ENCODE data around the gene TIGAR.

TIGAR gene

GRCh38 chr12:4283512-4284255 is 37.3 kb upstream of the TIGAR start:
- no peak for DNase-seq

DNA sequence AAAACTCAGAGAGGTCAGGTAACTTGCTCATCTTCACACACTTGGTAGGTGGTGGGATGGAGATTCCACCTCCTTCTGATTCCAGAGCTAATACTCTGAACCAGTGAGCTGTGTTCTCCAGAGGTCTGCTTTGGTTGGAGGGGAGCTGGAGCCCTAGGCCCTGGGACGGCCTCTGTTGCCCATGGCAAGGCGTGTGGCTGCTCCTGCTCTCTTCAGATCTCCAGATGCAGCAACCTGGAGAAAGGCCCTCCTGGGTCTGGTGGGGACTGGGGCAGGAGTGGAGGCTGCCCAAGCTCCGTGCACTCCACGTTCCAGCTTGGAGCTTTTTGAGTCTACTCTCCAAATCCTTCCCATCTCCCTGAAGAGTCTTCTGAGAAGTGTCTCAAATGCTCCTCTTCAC is 36.7 kb upstream of the TIGAR start:
- DNase-seq, result no peak

DNA sequence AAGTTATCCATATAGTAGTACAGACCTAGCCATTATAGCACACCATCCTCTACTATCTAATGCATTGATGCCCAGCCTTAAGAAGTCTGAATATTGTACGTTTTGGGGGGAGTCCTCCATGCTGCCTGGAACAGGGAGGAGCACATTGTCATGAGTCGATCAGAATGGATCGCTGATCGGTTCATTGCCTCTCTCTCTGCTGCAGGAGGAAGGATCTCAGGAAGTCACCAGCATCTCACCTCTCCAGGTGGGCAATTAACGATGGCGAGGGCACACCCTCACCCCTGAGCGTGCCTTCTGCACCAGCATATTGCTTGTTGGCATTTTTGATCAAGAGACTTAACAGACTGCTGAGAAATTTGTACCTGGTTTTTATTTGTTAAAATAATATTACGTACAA is 35.9 kb upstream of the TIGAR start:
- DNase-seq, result no peak

DNA sequence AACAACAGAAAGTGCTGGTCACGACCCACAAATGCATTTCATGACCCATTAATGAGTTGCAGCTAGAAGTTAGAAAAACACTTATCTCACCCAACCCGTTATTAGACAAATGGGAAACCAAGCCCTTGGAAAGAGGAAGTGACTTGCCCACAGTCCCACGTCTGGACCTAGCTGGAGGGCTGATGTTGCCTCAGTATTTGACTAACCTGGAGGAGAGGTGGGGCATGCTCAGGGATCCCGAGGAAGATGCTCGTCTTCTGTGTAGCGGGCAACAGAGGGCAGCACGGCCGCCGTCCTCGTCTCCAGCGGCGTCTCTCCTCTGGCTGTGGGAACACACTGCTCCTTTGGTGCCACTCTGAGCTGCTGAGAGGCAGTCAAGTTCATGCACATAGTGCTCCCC is 34.8 kb upstream of the TIGAR start:
- no peak for DNase-seq

GRCh38 chr12:4286771-4287317 is 34.2 kb upstream of the TIGAR start:
- no peak for DNase-seq

GRCh38 chr12:4287325-4288211 is 33.4 kb upstream of the TIGAR start:
- DNase-seq, result no peak

GRCh38 chr12:4288296-4289131 is 32.5 kb upstream of the TIGAR start:
- no peak for DNase-seq

- DNase-seq, result no peak
These were observed 31.7 kb upstream of the TIGAR start for GRCh38 chr12:4289231-4289878.

- DNase-seq, result no peak
These were observed 30.8 kb upstream of the TIGAR start for GRCh38 chr12:4289998-4290790.

DNA sequence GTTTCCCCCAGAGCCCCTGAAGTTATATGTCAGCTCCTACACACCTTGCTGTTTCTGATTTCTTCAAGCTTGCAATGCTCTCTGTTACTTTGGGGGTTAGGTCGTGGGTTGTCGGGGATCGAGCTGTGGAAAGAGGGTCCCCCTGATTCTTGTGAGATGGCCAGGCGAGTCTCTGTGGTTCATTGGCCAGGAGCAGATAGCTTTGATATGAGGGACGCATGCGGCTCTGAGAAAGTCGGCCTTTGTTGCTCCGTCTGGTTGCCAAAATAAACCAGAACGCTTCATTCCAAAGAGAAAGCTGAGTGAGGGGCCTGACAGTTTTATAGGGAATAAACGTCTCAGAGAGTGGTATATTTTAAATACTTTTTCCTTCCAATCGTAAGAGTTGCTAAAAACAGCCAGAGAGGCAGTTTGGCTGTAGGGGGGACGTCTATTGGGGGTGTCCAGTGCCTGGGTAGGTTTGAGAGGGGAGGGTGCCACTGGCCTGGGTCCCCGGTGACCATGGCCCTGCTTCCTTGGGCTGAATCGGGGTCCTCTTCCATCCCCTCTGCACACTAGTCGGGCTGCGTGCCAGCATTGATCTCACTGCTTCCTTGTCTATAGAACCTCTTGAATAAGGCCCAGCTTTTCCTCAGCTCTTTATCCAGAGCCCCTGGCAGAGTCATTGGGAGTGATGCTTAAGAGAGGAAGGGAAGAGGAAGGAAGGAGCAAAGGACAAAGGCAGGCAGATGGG is 28.5 kb upstream of the TIGAR start:
- no peak for DNase-seq

- DNase-seq, result no peak
These were observed 27.6 kb upstream of the TIGAR start for GRCh38 chr12:4293299-4293965.

DNA sequence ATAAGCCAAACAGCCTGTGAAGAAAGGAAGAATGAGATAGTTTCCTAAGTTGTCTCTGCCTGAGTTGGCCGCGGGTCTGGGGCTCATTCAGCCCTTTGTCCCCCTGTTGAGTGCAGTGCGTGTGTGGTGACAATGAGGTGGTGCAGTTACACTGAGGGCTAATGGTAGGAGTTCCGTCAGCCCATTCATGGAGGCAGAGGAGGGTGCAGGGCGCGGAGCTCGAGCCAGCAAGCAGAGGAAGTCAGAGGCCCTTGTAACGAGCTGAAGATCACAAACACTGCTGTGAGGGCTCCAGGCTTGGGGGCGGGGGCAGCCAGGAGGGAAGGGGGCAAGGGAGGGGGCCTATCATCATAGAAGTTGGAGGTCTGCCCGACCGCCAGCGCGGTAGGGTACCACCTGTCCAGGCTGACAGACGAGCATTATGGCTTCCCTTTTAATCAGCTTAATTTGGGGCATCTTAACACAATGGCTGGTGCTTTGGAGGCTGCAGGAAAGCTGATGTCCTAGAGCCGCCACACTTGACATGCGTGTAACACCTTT is 27.0 kb upstream of the TIGAR start:
- DNase-seq, result no peak

GRCh38 chr12:4296751-4297150 is 24.3 kb upstream of the TIGAR start:
- no peak for DNase-seq

DNA sequence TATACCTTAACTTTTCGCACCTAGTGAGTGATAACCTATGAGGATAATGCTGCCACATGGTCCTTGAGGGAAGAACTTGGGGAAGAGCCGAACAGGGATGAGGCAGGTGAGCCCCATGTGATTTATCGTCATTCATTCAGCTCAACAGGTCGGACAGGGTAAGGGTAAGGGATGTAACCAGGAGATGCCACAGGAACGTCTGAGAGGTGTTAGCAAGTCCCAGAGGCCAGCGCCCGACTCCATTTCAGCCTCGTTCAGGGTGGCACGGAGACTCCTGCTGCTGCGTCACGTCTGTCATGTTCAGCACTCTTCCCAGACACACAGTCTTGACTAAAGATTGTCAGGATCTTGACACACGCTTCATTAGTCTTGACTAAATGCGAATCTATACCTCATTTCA is 23.4 kb upstream of the TIGAR start:
- DNase-seq, result no peak

DNA sequence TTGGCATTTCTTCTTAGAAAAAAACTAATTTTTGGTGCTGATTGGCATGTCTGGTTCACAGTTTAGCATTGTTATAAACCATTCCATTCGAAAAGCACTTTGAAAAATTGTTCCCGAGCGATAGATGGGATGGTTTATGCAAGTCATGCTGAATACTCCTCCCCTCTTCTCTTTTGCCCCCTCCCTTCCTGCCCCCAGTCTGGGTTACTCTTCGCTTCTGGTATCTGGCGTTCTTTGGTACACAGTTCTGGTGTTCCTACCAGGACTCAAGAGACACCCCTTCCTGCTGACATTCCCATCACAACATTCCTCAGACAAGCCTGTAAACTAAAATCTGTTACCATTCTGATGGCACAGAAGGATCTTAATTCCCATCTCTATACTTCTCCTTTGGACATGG is 20.1 kb upstream of the TIGAR start:
- DNase-seq, result no peak

DNA sequence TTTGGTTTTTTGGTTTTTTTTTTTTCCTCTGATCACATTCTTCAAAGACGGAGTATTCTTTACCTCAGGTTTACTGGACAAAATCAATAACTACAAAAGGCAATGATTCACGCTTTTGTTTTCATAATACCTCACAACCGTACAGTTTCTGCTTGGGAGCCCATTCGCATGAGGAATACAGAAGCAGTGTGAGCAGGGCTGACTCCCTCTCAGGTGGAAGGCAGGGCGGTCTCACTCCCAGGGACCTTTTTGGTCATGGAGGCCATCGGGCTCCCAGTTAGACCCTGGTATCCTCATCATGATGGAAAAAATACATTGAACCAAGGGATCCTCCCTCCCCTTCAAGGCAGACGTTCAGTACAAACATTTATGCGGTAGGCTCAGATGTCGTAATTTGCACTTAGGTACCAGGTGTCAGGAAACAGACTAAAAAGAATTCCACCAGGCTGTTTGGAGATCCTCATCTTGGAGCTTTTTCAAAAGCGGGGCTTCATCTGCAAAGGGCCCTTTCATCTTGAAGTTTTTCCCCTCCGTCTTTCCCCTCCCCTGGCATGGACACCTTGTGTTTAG is 19.0 kb upstream of the TIGAR start:
- no peak for DNase-seq

GRCh38 chr12:4302881-4303280 is 18.1 kb upstream of the TIGAR start:
- DNase-seq, result no peak

- DNase-seq, result no peak
These were observed 17.3 kb upstream of the TIGAR start for GRCh38 chr12:4303750-4304149.

DNA sequence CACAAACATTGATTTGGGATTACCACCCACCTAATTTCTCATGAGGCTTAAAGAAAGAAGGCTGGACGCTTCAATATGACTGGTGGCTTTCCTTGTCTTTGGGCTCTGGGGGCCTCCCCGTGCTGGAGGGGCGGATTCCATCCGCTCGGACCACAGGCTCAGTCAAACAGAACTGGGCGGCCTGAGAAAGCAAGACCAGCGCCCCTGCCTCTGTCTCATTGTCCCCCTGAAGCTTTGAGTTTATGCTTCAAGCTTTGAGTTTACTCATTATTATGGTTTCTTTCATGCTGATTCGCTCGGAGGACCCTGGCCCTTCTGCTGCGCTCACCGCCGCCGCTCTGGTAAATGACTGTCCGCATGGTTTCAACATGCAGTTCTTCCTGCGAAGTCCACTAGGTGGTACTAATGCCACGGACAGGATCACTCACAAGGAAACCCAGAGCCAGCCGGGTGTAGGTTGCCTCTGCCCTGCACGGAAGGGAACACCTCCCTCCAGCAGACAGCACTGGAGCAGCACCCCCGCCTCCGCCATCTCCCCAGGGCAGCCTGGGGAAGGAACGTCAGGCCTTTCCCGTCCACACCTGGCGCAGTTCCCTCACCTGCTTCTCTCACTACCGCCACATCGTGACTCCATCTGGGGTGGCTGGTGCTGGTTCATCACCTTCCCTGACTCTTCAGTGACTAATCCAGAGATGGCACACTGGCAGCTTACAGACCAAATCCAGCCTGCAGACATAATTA is 13.2 kb upstream of the TIGAR start:
- DNase-seq, result no peak

All from GOT3 (cell line).